Fibroblast of the aortic adventitia (primary cell): ENCODE data around the gene ZNF717. TPM values are rescaled to one million over a fixed set of nuclear protein-coding genes. Genes with fewer than 3 reads are reported as not detected.

ENCODE experiments used
- DNase-seq: peaks from one replicate; pipeline ENCODE4 v3.0.0-alpha.2; 2010; ENCODE audit warnings: low read depth
- H3K4me3 ChIP-seq: 2 replicates; pipeline ENCODE4 v1.5.1; 2011; ENCODE audit warnings: low read depth, mild to moderate bottlenecking, control low read depth, low read length, moderate library complexity
- small RNA-seq: library from RNA; depleted of rRNA; stranded (forward); fragments of <200 nt; gene quantifications from one replicate; pipeline ENCODE3, GENCODE V24; 2012
- total RNA-seq: library from RNA; depleted of rRNA; stranded (reverse); fragments of >200 nt; gene quantifications from 2 replicates; pipeline ENCODE4 v1.2.3, GENCODE V29; 2012; ENCODE audit warnings: low replicate concordance
- TF ChIP-seq, protein P1 (sequence below): IDR thresholded peaks from 2 replicates; pipeline ENCODE4 v1.5.1; 2011; ENCODE audit warnings: mild to moderate bottlenecking, low read length, control low read depth, inconsistent platforms; ENCODE audit not compliant: insufficient read depth

The ZNF717 gene
- total RNA-seq, 1 donor, result 14.1 TPM

DNA sequence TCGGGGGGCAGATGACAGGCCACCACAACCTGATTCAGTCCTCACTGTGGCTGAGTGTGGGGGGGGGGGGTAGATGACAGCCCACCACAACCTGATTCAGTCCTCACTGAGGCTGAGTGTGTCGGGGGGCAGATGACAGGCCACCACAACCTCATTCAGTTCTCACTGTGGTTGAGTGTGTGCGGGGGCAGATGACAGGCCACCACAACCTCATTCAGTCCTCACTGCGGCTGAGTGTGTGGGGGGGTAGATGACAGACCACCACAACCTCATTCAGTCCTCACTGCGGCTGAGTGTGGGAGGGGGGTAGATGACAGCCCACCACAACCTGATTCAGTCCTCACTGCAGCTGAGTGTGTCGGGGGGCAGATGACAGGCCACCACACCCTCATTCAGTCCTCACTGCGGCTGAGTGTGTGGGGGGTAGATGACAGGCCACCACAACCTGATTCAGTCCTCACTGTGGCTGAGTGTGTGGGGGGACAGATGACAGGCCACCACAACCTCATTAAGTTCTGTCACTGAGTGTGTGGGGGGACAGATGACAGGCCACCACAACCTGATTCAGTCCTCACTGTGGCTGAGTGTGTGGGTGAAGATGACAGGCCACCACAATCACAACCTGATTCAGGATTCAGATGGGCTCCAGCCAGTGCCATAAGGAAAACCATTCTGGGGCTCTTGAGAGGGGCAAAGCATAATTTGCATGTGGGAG is 16.9 kb downstream of the ZNF717 start:
- no peak for DNase-seq
- TF ChIP-seq, protein P1, sequence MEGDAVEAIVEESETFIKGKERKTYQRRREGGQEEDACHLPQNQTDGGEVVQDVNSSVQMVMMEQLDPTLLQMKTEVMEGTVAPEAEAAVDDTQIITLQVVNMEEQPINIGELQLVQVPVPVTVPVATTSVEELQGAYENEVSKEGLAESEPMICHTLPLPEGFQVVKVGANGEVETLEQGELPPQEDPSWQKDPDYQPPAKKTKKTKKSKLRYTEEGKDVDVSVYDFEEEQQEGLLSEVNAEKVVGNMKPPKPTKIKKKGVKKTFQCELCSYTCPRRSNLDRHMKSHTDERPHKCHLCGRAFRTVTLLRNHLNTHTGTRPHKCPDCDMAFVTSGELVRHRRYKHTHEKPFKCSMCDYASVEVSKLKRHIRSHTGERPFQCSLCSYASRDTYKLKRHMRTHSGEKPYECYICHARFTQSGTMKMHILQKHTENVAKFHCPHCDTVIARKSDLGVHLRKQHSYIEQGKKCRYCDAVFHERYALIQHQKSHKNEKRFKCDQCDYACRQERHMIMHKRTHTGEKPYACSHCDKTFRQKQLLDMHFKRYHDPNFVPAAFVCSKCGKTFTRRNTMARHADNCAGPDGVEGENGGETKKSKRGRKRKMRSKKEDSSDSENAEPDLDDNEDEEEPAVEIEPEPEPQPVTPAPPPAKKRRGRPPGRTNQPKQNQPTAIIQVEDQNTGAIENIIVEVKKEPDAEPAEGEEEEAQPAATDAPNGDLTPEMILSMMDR, result no peak
- H3K4me3 ChIP-seq, result no peak overlapping the region

DNA sequence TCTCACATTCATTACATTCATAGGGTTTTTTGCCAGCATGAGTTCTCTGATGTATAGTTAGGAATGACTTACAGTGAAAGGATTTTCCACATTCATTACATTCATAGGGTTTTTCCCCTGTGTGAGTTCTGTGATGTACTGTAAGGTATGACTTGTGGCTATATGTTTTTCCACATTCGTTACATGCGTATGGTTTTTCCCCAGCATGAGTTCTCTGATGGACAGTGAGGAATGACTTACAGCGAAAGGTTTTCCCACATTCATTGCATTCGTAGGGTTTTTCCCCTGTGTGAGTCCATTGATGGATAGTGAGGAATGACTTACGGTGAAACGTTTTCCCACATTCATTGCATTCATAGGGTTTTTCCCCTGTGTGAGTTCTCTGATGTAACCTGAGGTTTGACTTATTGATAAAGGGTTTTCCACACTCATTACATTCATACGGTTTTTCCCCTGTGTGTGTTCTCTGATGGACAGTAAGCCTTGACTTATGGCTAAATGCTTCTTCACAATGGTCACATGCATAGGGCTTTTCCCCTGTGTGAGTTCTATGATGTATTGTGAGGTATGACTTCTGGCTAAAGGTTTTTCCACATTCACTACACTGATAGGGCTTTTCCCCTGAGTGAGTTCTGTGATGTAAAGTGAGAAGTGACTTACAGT is 47.4 kb downstream of the ZNF717 start:
- no peak overlapping the region for H3K4me3 ChIP-seq
- DNase-seq, result peak; percentile 30
- TF ChIP-seq, protein P1, result no peak

- TF ChIP-seq, protein P1, result no peak
- DNase-seq, result no peak
- H3K4me3 ChIP-seq, result no peak overlapping the region
Observed at GRCh38 chr3:75727985-75728384, 57.4 kb downstream of the ZNF717 start.

- no peak for DNase-seq
- H3K4me3 ChIP-seq, result no peak overlapping the region
- TF ChIP-seq, protein P1, result no peak
Observed at GRCh38 chr3:75692061-75692460, 93.3 kb downstream of the ZNF717 start.

DNA sequence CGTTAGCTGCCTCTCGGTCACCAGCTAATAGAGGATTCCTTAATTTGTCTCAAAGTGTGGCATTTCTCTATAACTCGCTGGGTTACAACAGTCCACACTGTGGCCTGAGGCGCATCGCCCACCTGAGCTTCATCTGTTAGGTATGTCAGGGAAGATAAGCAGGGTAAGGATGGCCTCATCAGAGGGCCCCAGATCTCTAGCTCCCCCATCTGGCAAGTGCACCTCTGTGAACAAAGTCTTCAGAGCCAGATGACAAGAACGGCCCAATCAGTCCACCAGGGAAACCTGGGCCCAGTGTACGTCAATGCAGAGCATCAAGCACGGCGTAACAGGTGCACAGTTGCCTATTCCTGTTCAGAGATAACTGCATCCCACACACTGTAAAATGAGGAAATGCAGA is 98.0 kb downstream of the ZNF717 start:
- no peak overlapping the region for H3K4me3 ChIP-seq
- no peak for DNase-seq
- TF ChIP-seq, protein P1, result no peak

Small RNA genes lying within 50 kb of the gene (small RNA-seq; reads per million reads assigned to genes)
- not detected for gene MIR4273

Other genes starting within 250 kb of the ZNF717 start
- gene FRG2C, start 121.2 kb downstream of the ZNF717 start, total RNA-seq, result not detected in 2 replicates